Activated naive CD8-positive, alpha-beta T cell (primary cell): ENCODE results near the gene CLEC16A.

Source experiments
- H3K27ac Mint-ChIP-seq: one replicate; pipeline ENCODE4 v1.8.0; 2021; ENCODE audit warnings: mixed read lengths
- H3K27me3 Mint-ChIP-seq: one replicate; pipeline ENCODE4 v1.8.0; 2021; ENCODE audit warnings: mixed read lengths
- H3K36me3 Mint-ChIP-seq: one replicate; pipeline ENCODE4 v1.8.0; 2021; ENCODE audit warnings: mixed read lengths
- H3K4me1 Mint-ChIP-seq: one replicate; pipeline ENCODE4 v1.8.0; 2021; ENCODE audit warnings: low read depth, mixed read lengths
- H3K4me3 Mint-ChIP-seq: one replicate; pipeline ENCODE4 v1.8.0; 2021; ENCODE audit warnings: mild to moderate bottlenecking, mixed read lengths
- H3K9me3 Mint-ChIP-seq: one replicate; pipeline ENCODE4 v1.8.0; 2021; ENCODE audit warnings: low read depth, mixed read lengths

Gene CLEC16A

DNA sequence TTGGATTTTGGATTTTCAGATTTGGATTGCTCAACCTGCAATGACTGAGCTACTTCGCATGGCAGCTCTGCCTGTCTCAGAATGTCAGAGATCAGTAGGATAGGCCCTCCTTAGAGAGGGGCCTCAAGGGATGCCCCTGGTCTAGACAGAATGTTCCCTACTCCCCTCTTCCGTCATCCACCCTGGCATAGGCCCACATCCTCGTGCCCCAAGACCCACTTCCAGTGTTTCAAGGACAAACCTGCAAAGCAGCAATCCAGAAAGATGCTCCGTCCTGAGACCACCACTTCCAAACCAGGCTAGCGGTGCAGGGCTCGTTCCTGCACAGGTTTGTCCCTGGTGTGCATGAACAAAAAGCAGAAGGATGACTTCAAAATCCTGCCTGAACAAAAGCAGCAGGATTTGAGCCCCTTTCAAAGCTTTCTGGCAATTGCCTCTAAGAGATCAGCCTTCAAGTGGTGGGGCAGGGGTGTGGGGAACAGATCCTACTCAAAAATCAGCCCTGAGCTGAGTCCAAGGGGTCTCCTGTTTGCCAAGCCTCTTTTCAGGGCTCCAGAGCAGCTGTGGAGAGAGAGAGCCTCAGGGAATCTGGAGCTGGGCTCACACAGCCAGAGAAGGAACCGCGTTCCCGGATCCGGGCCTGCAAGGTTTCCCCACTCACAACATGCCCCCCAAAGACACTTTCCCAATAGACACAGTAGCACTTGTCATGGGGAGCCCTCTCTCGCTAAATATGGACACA lies 190.5 kb downstream of the CLEC16A start:
- H3K9me3 Mint-ChIP-seq: no peaks in the 10 kb centered on the region
- H3K27ac Mint-ChIP-seq: no peak overlapping the region
- peaks cover 54% of the 10 kb centered on the region for H3K4me1 Mint-ChIP-seq
- H3K36me3 Mint-ChIP-seq: peaks cover 19% of the 10 kb centered on the region
- H3K4me3 Mint-ChIP-seq: no peak overlapping the region
- H3K27me3 Mint-ChIP-seq: no peaks in the 10 kb centered on the region

GRCh38 chr16:11135464-11135973 lies 191.2 kb downstream of the CLEC16A start:
- H3K9me3 Mint-ChIP-seq: no peaks in the 10 kb centered on the region
- peaks cover 55% of the 10 kb centered on the region for H3K4me1 Mint-ChIP-seq
- peaks cover 18% of the 10 kb centered on the region for H3K36me3 Mint-ChIP-seq
- no peak overlapping the region for H3K4me3 Mint-ChIP-seq
- H3K27me3 Mint-ChIP-seq: no peaks in the 10 kb centered on the region
- H3K27ac Mint-ChIP-seq: no peak overlapping the region

GRCh38 chr16:11136600-11136999 lies 192.2 kb downstream of the CLEC16A start:
- Mint-ChIP-seq H3K4me3 (no peak overlapping the region), H3K36me3 (peaks cover 14% of the 10 kb centered on the region), H3K9me3 (no peaks in the 10 kb centered on the region), H3K4me1 (peaks cover 54% of the 10 kb centered on the region), H3K27me3 (no peaks in the 10 kb centered on the region), H3K27ac (no peak overlapping the region)

DNA sequence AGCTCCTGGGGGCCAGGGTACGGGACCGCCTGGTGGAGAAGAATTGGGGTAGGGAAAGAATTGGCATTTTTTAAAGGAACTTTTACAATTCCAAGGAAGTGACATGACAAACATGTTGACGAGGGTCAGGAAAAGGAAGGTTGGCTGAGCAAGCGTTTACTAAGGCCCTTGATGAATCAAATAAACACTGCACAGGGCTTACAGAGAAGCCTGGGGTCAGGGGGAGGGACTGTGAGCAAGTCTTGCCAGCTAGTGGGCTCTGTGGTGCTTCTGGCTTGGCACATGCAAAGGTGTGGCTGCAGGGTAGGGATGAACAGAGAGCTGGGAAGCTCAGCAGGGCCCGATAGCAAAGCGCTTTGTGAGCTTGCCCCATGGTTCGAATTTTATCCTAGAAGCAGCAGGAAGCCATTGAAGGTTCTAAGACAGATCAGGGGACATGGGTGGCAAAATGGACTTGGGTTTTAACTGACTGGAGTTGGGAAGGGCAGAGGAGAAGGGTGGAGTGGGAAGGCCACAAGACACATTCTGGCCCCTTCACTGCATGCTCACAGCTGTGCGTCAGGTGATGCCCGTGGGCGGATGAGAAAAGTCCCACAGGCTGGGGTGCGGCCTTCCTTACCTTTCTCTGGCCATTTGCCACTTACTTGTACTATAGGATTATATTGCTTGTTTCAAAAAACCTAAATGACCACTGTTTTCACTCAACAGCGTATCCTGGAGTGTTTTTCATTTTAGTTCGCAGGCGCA lies 193.8 kb downstream of the CLEC16A start:
- peaks cover 6% of the 10 kb centered on the region for H3K36me3 Mint-ChIP-seq
- peak overlapping the region; percentile 79 for H3K27ac Mint-ChIP-seq
- no peaks in the 10 kb centered on the region for H3K27me3 Mint-ChIP-seq
- H3K4me3 Mint-ChIP-seq: peak overlapping the region; percentile 17
- peaks cover 47% of the 10 kb centered on the region for H3K4me1 Mint-ChIP-seq
- H3K9me3 Mint-ChIP-seq: no peaks in the 10 kb centered on the region

DNA sequence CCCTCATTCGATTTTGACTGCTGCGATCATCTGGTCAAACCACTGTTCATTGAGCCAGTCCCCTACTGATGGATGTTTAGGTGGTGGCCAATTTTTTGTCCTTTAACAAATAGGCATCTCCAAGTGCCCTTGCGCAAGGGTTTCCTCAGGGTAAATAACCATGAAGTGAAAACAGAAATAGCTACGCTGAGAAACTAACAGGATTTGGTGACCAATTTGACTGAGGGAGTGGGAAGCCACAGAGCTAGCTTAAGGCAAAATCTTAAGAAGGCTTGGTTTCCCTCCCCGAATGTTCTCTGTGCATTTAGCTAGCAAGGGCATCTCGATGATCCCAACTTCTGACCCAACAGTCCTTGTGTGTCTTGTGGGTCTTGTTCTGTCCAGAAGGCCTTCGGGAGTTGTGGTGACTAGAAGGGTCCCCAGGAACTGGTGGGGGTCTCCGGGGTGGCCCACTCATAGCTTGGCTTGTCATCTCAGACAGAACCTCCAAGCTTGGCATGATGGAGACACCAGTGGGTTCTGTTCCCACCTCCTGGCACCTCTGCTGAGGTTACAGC lies 194.5 kb downstream of the CLEC16A start:
- Mint-ChIP-seq H3K27me3 (no peaks in the 10 kb centered on the region), H3K9me3 (no peaks in the 10 kb centered on the region), H3K4me1 (peaks cover 47% of the 10 kb centered on the region), H3K27ac (peak overlapping the region; percentile 79), H3K4me3 (peak overlapping the region; percentile 79), H3K36me3 (peaks cover 6% of the 10 kb centered on the region)

GRCh38 chr16:11139326-11140097 lies 195.1 kb downstream of the CLEC16A start:
- H3K9me3 Mint-ChIP-seq: no peaks in the 10 kb centered on the region
- peaks cover 6% of the 10 kb centered on the region for H3K36me3 Mint-ChIP-seq
- H3K4me3 Mint-ChIP-seq: peak overlapping the region; percentile 79
- no peaks in the 10 kb centered on the region for H3K27me3 Mint-ChIP-seq
- H3K27ac Mint-ChIP-seq: peak overlapping the region; percentile 79
- peaks cover 47% of the 10 kb centered on the region for H3K4me1 Mint-ChIP-seq

DNA sequence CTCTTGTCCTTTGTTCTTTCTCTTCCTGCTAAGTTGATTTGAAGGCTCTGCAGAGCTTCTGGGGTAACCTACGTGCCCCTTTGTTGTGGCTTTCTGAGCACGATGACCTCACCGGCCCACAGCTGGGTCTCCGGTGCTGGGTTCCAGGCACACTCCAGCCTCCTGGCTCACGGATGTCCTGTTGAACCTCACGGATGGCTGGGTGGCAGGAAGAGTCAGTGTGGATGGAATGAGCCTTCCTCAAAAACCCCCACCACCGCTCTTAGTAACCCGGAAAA lies 195.7 kb downstream of the CLEC16A start:
- H3K27me3 Mint-ChIP-seq: no peaks in the 10 kb centered on the region
- no peaks in the 10 kb centered on the region for H3K9me3 Mint-ChIP-seq
- H3K4me3 Mint-ChIP-seq: peak overlapping the region; percentile 79
- peaks cover 47% of the 10 kb centered on the region for H3K4me1 Mint-ChIP-seq
- H3K27ac Mint-ChIP-seq: peak overlapping the region; percentile 79
- H3K36me3 Mint-ChIP-seq: peaks cover 6% of the 10 kb centered on the region

- Mint-ChIP-seq H3K9me3 (no peaks in the 10 kb centered on the region), H3K27ac (peak overlapping the region; percentile 79), H3K27me3 (no peaks in the 10 kb centered on the region), H3K4me1 (peaks cover 47% of the 10 kb centered on the region), H3K36me3 (peaks cover 6% of the 10 kb centered on the region), H3K4me3 (peak overlapping the region; percentile 79)
Observed at GRCh38 chr16:11140466-11140865, 196.1 kb downstream of the CLEC16A start.

DNA sequence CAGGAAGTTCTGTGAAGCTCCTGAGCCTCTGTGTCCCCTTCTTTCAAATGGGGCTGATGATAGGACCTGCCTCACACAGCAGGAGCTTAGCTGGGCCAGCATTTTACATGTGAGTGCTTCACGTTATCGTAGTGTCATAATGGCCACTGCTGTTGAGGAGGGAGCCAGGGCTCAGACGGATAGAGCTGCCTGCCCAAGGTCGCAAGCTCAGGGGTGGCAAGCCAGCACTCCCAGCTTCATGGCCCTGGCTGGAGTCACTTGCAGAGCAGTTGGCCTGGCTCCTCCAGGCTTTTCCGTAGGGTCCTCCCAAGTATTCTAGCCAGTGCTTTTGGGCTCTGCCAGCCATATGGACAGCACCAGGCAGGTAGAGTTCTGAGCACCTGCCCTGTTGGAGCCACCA lies 196.5 kb downstream of the CLEC16A start:
- no peaks in the 10 kb centered on the region for H3K9me3 Mint-ChIP-seq
- no peak overlapping the region for H3K4me3 Mint-ChIP-seq
- no peaks in the 10 kb centered on the region for H3K27me3 Mint-ChIP-seq
- H3K27ac Mint-ChIP-seq: no peak overlapping the region
- peaks cover 3% of the 10 kb centered on the region for H3K36me3 Mint-ChIP-seq
- H3K4me1 Mint-ChIP-seq: peaks cover 45% of the 10 kb centered on the region

DNA sequence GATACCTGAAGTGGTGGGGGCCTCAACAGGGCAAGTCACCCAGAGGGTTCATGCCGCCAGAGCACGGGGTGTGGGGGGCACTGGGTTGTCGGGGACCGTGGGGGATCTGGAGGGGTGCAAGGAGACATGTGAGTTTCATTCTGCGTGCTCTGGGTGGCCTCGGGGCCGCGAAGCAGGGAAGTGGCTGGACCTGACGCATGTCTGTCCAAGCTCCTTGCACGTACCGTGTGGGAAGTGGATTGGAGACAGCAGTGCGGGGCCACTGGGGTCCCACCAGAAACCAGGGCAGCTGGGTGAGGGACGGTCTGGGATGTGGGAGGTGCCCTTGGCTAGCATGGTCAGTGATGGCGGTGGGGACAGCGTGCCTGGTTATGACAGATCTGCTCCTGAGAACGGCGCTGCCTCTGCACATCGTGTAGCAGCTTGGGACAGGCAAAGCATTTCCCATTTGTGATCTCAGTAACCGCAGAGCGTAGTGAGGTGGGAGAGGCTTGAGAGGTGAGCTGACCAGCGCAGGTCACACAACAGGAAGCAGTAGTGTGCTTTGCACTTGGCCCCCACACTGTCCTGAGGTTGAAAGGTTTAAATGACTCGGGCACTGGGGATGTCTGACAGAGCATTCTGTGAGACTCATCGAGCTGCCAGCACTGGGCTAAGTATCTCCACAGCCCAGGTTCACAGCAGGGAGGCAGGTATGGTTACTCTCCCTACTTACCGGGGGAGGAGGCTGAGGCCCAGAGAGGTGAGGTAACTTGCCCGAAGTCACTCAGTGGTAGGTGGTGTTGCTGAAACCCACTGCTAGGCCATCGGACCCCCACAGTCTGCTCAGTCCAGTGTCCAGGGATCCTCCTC lies 197.3 kb downstream of the CLEC16A start:
- Mint-ChIP-seq H3K36me3 (no peaks in the 10 kb centered on the region), H3K9me3 (no peaks in the 10 kb centered on the region), H3K4me3 (no peak overlapping the region), H3K4me1 (peaks cover 38% of the 10 kb centered on the region), H3K27ac (no peak overlapping the region), H3K27me3 (no peaks in the 10 kb centered on the region)

GRCh38 chr16:11142261-11142630 lies 197.9 kb downstream of the CLEC16A start:
- no peak overlapping the region for H3K27ac Mint-ChIP-seq
- H3K36me3 Mint-ChIP-seq: peaks cover 1% of the 10 kb centered on the region
- H3K27me3 Mint-ChIP-seq: no peaks in the 10 kb centered on the region
- H3K4me1 Mint-ChIP-seq: peaks cover 38% of the 10 kb centered on the region
- H3K4me3 Mint-ChIP-seq: no peak overlapping the region
- no peaks in the 10 kb centered on the region for H3K9me3 Mint-ChIP-seq

GRCh38 chr16:11142951-11143350 lies 198.6 kb downstream of the CLEC16A start:
- Mint-ChIP-seq H3K4me3 (no peak overlapping the region), H3K27ac (no peak overlapping the region), H3K9me3 (no peaks in the 10 kb centered on the region), H3K27me3 (no peaks in the 10 kb centered on the region), H3K36me3 (peaks cover 3% of the 10 kb centered on the region), H3K4me1 (peaks cover 34% of the 10 kb centered on the region)

DNA sequence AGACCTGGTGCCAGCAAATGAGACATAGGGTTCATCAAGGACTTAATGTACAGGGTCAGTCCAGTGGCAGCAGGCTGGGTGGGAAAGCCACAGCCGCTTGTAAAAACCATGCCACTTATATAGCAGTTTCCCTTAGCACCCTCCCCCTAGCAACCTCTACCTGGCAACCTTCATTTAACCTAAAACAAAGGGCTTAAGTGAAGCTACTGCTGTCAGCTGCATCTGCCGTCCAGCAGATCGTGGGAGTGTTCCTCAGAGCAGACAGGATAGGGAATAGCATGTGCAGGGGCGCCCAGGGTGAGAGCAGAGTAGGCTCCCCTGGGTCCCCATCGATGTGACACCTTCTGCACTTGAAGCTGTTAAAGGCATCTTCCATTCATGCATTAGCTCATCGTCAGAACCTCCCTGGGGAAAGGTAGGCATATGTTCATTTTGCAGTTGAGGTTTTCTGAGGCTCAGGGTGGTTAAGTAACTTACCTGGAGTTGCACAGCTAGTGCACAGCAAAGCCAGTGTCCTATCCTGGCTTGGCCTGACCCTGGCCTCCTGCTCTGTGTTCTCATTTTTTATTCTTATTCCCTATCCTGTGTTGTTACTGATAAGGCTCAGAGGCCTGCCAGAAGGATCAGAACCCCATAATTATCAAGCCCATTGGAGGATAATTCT lies 199.1 kb downstream of the CLEC16A start:
- no peak overlapping the region for H3K4me3 Mint-ChIP-seq
- H3K9me3 Mint-ChIP-seq: no peaks in the 10 kb centered on the region
- H3K36me3 Mint-ChIP-seq: peaks cover 3% of the 10 kb centered on the region
- H3K27ac Mint-ChIP-seq: no peak overlapping the region
- no peaks in the 10 kb centered on the region for H3K27me3 Mint-ChIP-seq
- H3K4me1 Mint-ChIP-seq: peaks cover 28% of the 10 kb centered on the region

DNA sequence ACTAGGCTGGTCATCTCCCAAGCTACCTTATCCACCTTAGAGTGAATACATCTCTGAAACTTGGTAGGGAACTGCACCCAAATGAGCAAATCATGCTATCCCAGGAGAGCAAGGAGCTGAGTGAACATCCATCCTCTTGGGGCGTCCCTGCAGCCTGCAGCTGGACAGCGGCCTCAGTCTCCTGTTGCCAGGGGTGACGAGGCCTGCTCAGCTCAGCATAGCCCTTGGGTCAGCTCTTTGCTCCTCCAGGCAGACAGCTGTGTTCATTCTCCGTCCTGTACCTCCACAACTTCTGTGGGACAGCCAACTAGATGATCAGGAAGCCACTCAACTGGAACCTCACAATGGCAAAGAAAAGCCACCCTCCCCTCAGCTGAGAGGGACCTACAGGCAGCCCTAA lies 199.8 kb downstream of the CLEC16A start:
- no peaks in the 10 kb centered on the region for H3K27me3 Mint-ChIP-seq
- no peak overlapping the region for H3K4me3 Mint-ChIP-seq
- no peaks in the 10 kb centered on the region for H3K9me3 Mint-ChIP-seq
- peaks cover 9% of the 10 kb centered on the region for H3K36me3 Mint-ChIP-seq
- H3K27ac Mint-ChIP-seq: no peak overlapping the region
- peaks cover 22% of the 10 kb centered on the region for H3K4me1 Mint-ChIP-seq
